ENCODE data around the gene PDE9A. TPM values are rescaled to one million over a fixed set of nuclear protein-coding genes. Genes with fewer than 3 reads are reported as not detected.

PDE9A gene
- total RNA-seq, 1 donor from 2014 or later: 31.4 TPM

- DNase-seq (ENCODE audit: low read depth, low spot score): no peak
- Mint-ChIP-seq H3K27ac (ENCODE audit: unreplicated experiment) (no peak overlapping the region), H3K27me3 (ENCODE audit: low read depth) (peaks cover 16% of the 10 kb centered on the region), H3K9me3 (no peaks in the 10 kb centered on the region), H3K36me3 (ENCODE audit: low read depth) (no peaks in the 10 kb centered on the region), H3K4me3 (no peak overlapping the region), H3K4me1 (no peaks in the 10 kb centered on the region)
- no peak for TF ChIP-seq CTCF (conservative IDR thresholded peaks at IDR 0.05)
These were observed 23.4 kb upstream of the PDE9A start for GRCh38 chr21:42629933-42630589.

- TF ChIP-seq CTCF (conservative IDR thresholded peaks at IDR 0.05): no peak
- no peak for DNase-seq (ENCODE audit: low read depth, low spot score)
- Mint-ChIP-seq H3K27me3 (ENCODE audit: low read depth) (peaks cover 16% of the 10 kb centered on the region), H3K36me3 (ENCODE audit: low read depth) (no peaks in the 10 kb centered on the region), H3K9me3 (no peaks in the 10 kb centered on the region), H3K27ac (ENCODE audit: unreplicated experiment) (peak overlapping the region; percentile 31), H3K4me3 (no peak overlapping the region), H3K4me1 (no peaks in the 10 kb centered on the region)
These were observed 22.8 kb upstream of the PDE9A start for GRCh38 chr21:42630626-42631025.

- Mint-ChIP-seq H3K4me1 (no peaks in the 10 kb centered on the region), H3K36me3 (ENCODE audit: low read depth) (no peaks in the 10 kb centered on the region)
- DNase-seq (ENCODE audit: low read depth, low spot score): no peak
These were observed 22.3 kb upstream of the PDE9A start for GRCh38 chr21:42631142-42631541.

GRCh38 chr21:42632336-42632751 is 21.1 kb upstream of the PDE9A start:
- Mint-ChIP-seq H3K27ac (ENCODE audit: unreplicated experiment) (no peak overlapping the region), H3K27me3 (ENCODE audit: low read depth) (peaks cover 9% of the 10 kb centered on the region), H3K36me3 (ENCODE audit: low read depth) (no peaks in the 10 kb centered on the region), H3K4me1 (peaks cover 4% of the 10 kb centered on the region), H3K4me3 (no peak overlapping the region), H3K9me3 (no peaks in the 10 kb centered on the region)
- no peak for TF ChIP-seq CTCF (conservative IDR thresholded peaks at IDR 0.05)
- no peak for DNase-seq (ENCODE audit: low read depth, low spot score)

More at GRCh38 chr21:42631142-42631541, 22.3 kb upstream of the PDE9A start:
- Mint-ChIP-seq H3K4me3 (no peak overlapping the region), H3K27me3 (ENCODE audit: low read depth) (peaks cover 16% of the 10 kb centered on the region), H3K9me3 (no peaks in the 10 kb centered on the region), H3K27ac (ENCODE audit: unreplicated experiment) (no peak overlapping the region)
- TF ChIP-seq CTCF (conservative IDR thresholded peaks at IDR 0.05): no peak

- Mint-ChIP-seq H3K4me3 (no peak overlapping the region), H3K4me1 (peaks cover 9% of the 10 kb centered on the region), H3K36me3 (ENCODE audit: low read depth) (no peaks in the 10 kb centered on the region), H3K27me3 (ENCODE audit: low read depth) (peaks cover 4% of the 10 kb centered on the region), H3K9me3 (no peaks in the 10 kb centered on the region), H3K27ac (ENCODE audit: unreplicated experiment) (no peak overlapping the region)
- no peak for TF ChIP-seq CTCF (conservative IDR thresholded peaks at IDR 0.05)
- DNase-seq (ENCODE audit: low read depth, low spot score): no peak
These were observed 20.4 kb upstream of the PDE9A start for GRCh38 chr21:42632771-42633690.

Measured in neural crest cell (in vitro differentiated cells).